OCI-M2 (cell line): ENCODE data around the gene TMC1.
"Not testable (repeated sequence)": the region's sequence is repeated elsewhere in the genome, so short reads cannot be mapped to it uniquely, and the experiment has no call there.

Experiments used
- DNase-seq: peaks from one replicate; lab custom pipeline; 2025; ENCODE audit not compliant: unreplicated experiment; lab: John Stamatoyannopoulos, UW

TMC1 gene

GRCh38 chr9:72857624-72857996 is 336.2 kb downstream of the TMC1 start:
- DNase-seq = no peak

GRCh38 chr9:72858089-72858912 is 336.9 kb downstream of the TMC1 start:
- no peak for DNase-seq

GRCh38 chr9:72862788-72863187 is 341.4 kb downstream of the TMC1 start:
- DNase-seq = not testable (repeated sequence)

- DNase-seq = no peak
Measured at GRCh38 chr9:72863456-72864094, 342.2 kb downstream of the TMC1 start.

- DNase-seq = no peak
Measured at GRCh38 chr9:72864327-72864726, 342.9 kb downstream of the TMC1 start.

GRCh38 chr9:72871685-72872084 is 350.3 kb downstream of the TMC1 start:
- no peak for DNase-seq

GRCh38 chr9:72872718-72873117 is 351.3 kb downstream of the TMC1 start:
- DNase-seq = no peak

GRCh38 chr9:72873456-72873855 is 352.0 kb downstream of the TMC1 start:
- DNase-seq = no peak

- no peak for DNase-seq
Measured at GRCh38 chr9:72874344-72874743, 352.9 kb downstream of the TMC1 start.

- DNase-seq = no peak
Measured at GRCh38 chr9:72875221-72875620, 353.8 kb downstream of the TMC1 start.

- no peak for DNase-seq
Measured at GRCh38 chr9:72880821-72881220, 359.4 kb downstream of the TMC1 start.

- DNase-seq = no peak
Measured at GRCh38 chr9:72882117-72882775, 360.8 kb downstream of the TMC1 start.

- no peak for DNase-seq
Measured at GRCh38 chr9:72883875-72884274, 362.5 kb downstream of the TMC1 start.

GRCh38 chr9:72884508-72884907 is 363.1 kb downstream of the TMC1 start:
- DNase-seq = no peak
